Aorta (tissue), 5 donors: ENCODE results near the gene ZNF500. TPM values are rescaled to one million over a fixed set of nuclear protein-coding genes. Genes with fewer than 3 reads are reported as not detected.

Experiments used
- ATAC-seq: fragments of 200-7000 bp; cut with Tn5 transposase; one replicate; pipeline ENCODE4 v1.9.1; 2022; ENCODE audit warnings: moderate library complexity; ENCODE audit not compliant: low FRiP score
- DNase-seq, 2 donors: peaks; one replicate each; pipeline ENCODE4 v3.0.0-alpha.2; 2020
- H3K27ac ChIP-seq, 2 donors: one replicate each; pipeline ENCODE4 v1.5.1; 2013; ENCODE audit warnings: low read length in 2 of 2, mild to moderate bottlenecking in 2 of 2, moderate library complexity in 2 of 2, control low read depth in 1 of 2, inconsistent platforms in 1 of 2, low read depth in 1 of 2
- H3K27me3 ChIP-seq, 2 donors: one replicate each; pipeline ENCODE4 v1.6.1; 2013; ENCODE audit warnings: control low read depth in 1 of 2, low read length in 1 of 2, mild to moderate bottlenecking in 1 of 2, moderate library complexity in 1 of 2; ENCODE audit not compliant: insufficient read depth in 2 of 2, control insufficient read depth in 1 of 2
- H3K36me3 ChIP-seq, 2 donors: one replicate each; pipeline ENCODE4 v1.6.1; 2013; ENCODE audit warnings: control low read depth in 1 of 2, low read length in 1 of 2, mild to moderate bottlenecking in 1 of 2; ENCODE audit not compliant: insufficient read depth in 2 of 2, control insufficient read depth in 1 of 2
- H3K4me1 ChIP-seq, 2 donors: one replicate each; pipeline ENCODE4 v1.6.1; 2013; ENCODE audit warnings: low read length in 2 of 2, control low read depth in 1 of 2, mild to moderate bottlenecking in 1 of 2, moderate library complexity in 1 of 2; ENCODE audit not compliant: insufficient read depth in 2 of 2, control insufficient read depth in 1 of 2
- H3K4me3 ChIP-seq, 2 donors: one replicate each; pipeline ENCODE4 v1.5.1; 2013; ENCODE audit warnings: low read length in 2 of 2, control low read depth in 1 of 2, mild to moderate bottlenecking in 1 of 2
- H3K9me3 ChIP-seq: one replicate; pipeline ENCODE4 v1.6.1; 2013; ENCODE audit warnings: mild to moderate bottlenecking, low read length; ENCODE audit not compliant: control insufficient read depth
- WGBS, 2 donors: extraction: QIAGEN DNeasy Blood & Tissue Kit; methylation state at CpG; one replicate each; pipeline ENCODE4 v1.1.7; 2013; 5-methylcytosine and 5-hydroxymethylcytosine counted together
- intact Hi-C, 2 donors: fragments of 100-400 bp; cut with DNase I; formaldehyde crosslinking; loops; one replicate each; pipeline versions ENCODE4 v1.14.2 to v1.15.0; 2022
- long read RNA-seq, 2 donors: library from polyadenylated mRNA; unstranded; transcript quantifications; one replicate each; pipeline ENCODE4 v2.0.0, GENCODE V29; 2020 to 2021
- polyA plus RNA-seq, 2 donors: library from polyadenylated mRNA; stranded (reverse); fragments of 200-250 nt; gene quantifications; one replicate each; pipeline ENCODE4 v1.2.3, GENCODE V29; 2013
- total RNA-seq, 2 donors: library from RNA; stranded (reverse); fragmentation: NEBNext Ultra II Directional; extraction: Animal tissue kit (Norgen Biotek cat#: 25700); gene quantifications; one replicate each; pipeline ENCODE4 v1.2.1, GENCODE V29; 2021
- donor health status: healthy with polysubstance abuse.
- donor health status: Bipolar disorder and iron deficiency.
- donor health status: DM: no; HTN: no; CAD: no.
- donor health status: DM: no; HTN: no; CAD: no.
- donor health status: DM: yes; HTN: yes; CAD: no.

Gene ZNF500
- 10 to 100 TPM; 13.0 to 17.0 TPM for total RNA-seq
- 10 to 100 TPM in 1 of 2 donors, 1 to 10 TPM in 1; 1.9 to 13.0 TPM for polyA plus RNA-seq
- long read RNA-seq, donor 1, full-length matches to known transcripts, result 6 of 9 reads
- long read RNA-seq, donor 1, partial matches to known transcripts, result 2 of 9 reads
- long read RNA-seq, donor 1, other reads (novel, unspliced or antisense), result 1 of 9 reads
- long read RNA-seq, donor 2, full-length matches to known transcripts, result 8 of 10 reads
- long read RNA-seq, donor 2, partial matches to known transcripts, result 1 of 10 reads
- long read RNA-seq, donor 2, other reads (novel, unspliced or antisense), result 1 of 10 reads

GRCh38 chr16:4766875-4767628, at the start of gene ZNF500:
Gene ZNF500 (minus strand): TSS chr16:4767162. CDS start chr16:4765978, 1,184 bp downstream.
- Histone ChIP-seq H3K27ac (peak within 1 kb of the TSS in 1 of 2 donors; percentile 73), H3K36me3 (no peaks in the 10 kb centered on the region), H3K4me1 (no peaks in the 10 kb centered on the region), H3K9me3 (no peaks in the 10 kb centered on the region), H3K27me3 (no peaks in the 10 kb centered on the region), H3K4me3 (peak within 1 kb of the TSS; percentile 77 to 94)
- 3 to 4% methylated on average over 72 of the region's 72 CpGs for WGBS, 2 donors
- DNase-seq, result peak; percentile 99 to 100
- intact Hi-C loops, result loop anchor here in 1 of 2 donors (1.0 kb wide), 1 partner anchor 74 kb away; the partner anchor contains the start of gene NUDT16L1
- peak; percentile 95 for ATAC-seq

- peaks cover 0 to 4% of the 10 kb centered on the region in 2 donors for H3K36me3 ChIP-seq
- DNase-seq, result no peak
- no peak overlapping the region for H3K27ac ChIP-seq
- 80% methylated on average over 16 of the region's 16 CpGs for WGBS, 2 donors
- H3K4me1 ChIP-seq, result no peaks in the 10 kb centered on the region
- no peaks in the 10 kb centered on the region for H3K9me3 ChIP-seq
- H3K27me3 ChIP-seq, result no peaks in the 10 kb centered on the region
- intact Hi-C loops, result no loop called here
- H3K4me3 ChIP-seq, result no peak overlapping the region
- ATAC-seq, result no peak
Observed at GRCh38 chr16:4814542-4815173, 47.7 kb upstream of the ZNF500 start.

DNA sequence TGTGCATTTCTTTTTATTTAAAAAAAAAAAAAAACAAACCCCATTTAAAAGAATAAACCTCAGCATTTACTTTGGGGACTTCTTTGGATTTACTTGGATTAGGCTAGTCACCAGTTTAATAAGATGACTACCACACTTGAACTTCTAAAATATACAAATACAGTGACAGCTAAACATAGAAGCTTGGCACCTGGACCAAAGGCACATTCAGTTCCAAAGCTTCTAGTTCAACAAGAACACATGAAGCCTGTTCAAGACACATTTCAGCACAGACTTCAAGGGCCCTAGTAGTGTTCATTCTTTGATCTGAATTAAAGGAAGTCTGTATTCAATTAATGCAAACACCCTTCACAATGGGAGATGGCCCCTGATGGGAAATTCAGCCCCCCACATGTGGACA, 47.1 kb upstream of the ZNF500 start:
- intact Hi-C loops, result no loop called here
- H3K4me1 ChIP-seq, result no peaks in the 10 kb centered on the region
- no peak for DNase-seq
- H3K27ac ChIP-seq, result no peak overlapping the region
- no peak for ATAC-seq
- H3K9me3 ChIP-seq, result no peaks in the 10 kb centered on the region
- no peak overlapping the region for H3K4me3 ChIP-seq
- peaks cover 0 to 4% of the 10 kb centered on the region in 2 donors for H3K36me3 ChIP-seq
- no peaks in the 10 kb centered on the region for H3K27me3 ChIP-seq

DNA sequence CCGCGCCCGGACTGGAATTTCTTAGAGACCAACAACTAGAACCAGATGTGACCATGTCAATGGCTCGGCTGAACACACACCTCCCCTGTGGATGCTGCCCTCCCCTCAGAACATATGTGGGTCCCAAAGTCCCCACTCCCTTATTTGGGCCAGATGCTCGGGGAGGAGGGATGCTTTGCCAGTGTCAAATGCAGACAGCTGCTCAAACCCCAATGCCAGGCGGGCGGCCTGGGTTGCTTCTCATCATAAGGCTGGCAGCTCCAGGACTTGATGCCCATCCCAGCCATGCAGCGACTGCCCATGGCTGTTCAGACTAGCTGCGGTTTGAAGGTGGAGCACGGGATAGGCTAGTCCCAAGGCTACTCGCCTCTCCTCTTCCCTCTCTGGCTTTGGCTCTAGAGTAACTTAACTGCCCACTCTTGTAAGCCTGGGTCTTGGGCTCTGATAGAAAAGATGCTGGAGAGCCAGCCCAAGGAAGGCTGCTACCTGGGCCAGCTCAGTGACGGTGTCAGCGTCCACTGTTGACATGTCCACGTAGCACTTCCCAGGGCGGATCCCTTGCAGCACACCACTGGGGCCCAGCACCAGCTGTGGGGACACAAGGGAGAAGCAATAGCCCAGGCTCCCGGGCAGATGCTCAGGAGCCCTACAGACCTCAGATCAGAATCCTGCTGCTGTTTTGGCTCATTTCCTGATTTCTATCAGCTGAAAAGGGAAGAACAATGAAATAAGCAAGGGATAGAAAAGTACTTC, 46.5 kb upstream of the ZNF500 start:
- DNase-seq, result no peak
- Histone ChIP-seq H3K9me3 (no peaks in the 10 kb centered on the region), H3K27me3 (no peaks in the 10 kb centered on the region), H3K36me3 (peaks cover 0 to 4% of the 10 kb centered on the region in 2 donors), H3K27ac (no peak overlapping the region), H3K4me1 (no peaks in the 10 kb centered on the region), H3K4me3 (no peak overlapping the region)
- intact Hi-C loops, result no loop called here
- ATAC-seq, result no peak
- WGBS, 2 donors, result 95 to 98% methylated on average over 16 of the region's 16 CpGs

GRCh38 chr16:4811773-4812172, 44.8 kb upstream of the ZNF500 start:
- Histone ChIP-seq H3K9me3 (no peaks in the 10 kb centered on the region), H3K27me3 (no peaks in the 10 kb centered on the region), H3K4me3 (no peak overlapping the region), H3K36me3 (no peaks in the 10 kb centered on the region), H3K4me1 (no peaks in the 10 kb centered on the region), H3K27ac (no peak overlapping the region)
- DNase-seq (no peak), ATAC-seq (no peak)
- intact Hi-C loops, result no loop called here
- WGBS, 2 donors, result 86 to 88% methylated on average over 9 of the region's 9 CpGs

DNA sequence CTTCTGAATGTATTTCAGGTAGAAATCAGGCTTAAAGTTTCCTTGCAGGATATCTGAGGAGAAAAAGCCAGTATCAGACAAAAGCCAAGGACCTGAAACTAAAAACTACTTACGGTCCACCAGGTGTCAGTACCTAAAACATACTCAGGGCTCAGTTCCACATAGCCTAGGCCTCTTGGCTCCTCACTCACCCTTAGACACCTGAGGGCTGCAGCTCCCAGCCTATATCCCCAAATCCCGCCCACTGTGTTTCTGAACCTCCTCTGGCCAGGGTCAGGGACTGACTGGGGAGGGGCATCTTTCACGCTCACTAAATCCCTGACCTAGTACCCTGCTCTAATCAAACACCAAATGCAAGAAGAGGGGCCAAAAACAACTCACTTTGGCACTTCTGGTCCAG, 44.3 kb upstream of the ZNF500 start:
- no peaks in the 10 kb centered on the region for H3K27me3 ChIP-seq
- H3K27ac ChIP-seq, result no peak overlapping the region
- ATAC-seq (no peak), DNase-seq (no peak)
- H3K4me1 ChIP-seq, result no peaks in the 10 kb centered on the region
- H3K36me3 ChIP-seq, result no peaks in the 10 kb centered on the region
- intact Hi-C loops, result no loop called here
- WGBS, 2 donors, result 95 to 98% methylated on average over 3 of the region's 3 CpGs
- no peak overlapping the region for H3K4me3 ChIP-seq
- H3K9me3 ChIP-seq, result no peaks in the 10 kb centered on the region

GRCh38 chr16:4806280-4806679, 39.3 kb upstream of the ZNF500 start:
- intact Hi-C loops, result no loop called here
- no peak for ATAC-seq
- Histone ChIP-seq H3K27me3 (no peaks in the 10 kb centered on the region), H3K4me1 (no peaks in the 10 kb centered on the region), H3K9me3 (no peaks in the 10 kb centered on the region), H3K27ac (no peak overlapping the region), H3K4me3 (no peak overlapping the region), H3K36me3 (peaks cover 0 to 2% of the 10 kb centered on the region in 2 donors)
- no peak for DNase-seq
- 95 to 96% methylated on average over 5 to 6 of the region's 6 CpGs for WGBS, 2 donors

DNA sequence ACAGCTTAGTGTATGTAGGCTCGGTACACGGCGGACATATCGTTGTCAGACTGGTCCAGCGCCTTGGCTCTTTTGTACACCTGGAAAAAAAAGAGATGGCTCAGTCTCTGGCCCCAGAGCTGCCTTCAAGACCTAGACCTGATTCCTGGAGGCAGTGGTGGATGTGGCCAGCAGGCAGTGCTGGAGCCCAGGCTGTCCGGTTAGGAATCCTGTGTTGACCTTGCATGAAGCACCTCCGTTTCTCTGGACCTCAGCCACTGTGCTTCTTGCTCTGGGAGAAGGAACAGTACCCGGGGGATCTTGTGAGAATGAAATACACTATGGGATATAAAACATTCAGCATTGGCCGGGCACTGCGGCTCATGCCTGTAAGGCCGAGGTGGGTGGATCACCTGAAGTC, 38.3 kb upstream of the ZNF500 start:
- DNase-seq (no peak), ATAC-seq (no peak)
- H3K27ac ChIP-seq, result no peak overlapping the region

More for the DNA sequence above, 38.3 kb upstream of the ZNF500 start:
- Histone ChIP-seq H3K36me3 (peaks cover 0 to 2% of the 10 kb centered on the region in 2 donors), H3K27me3 (no peaks in the 10 kb centered on the region), H3K4me1 (no peaks in the 10 kb centered on the region), H3K4me3 (no peak overlapping the region), H3K9me3 (no peaks in the 10 kb centered on the region)
- WGBS, 2 donors, result 76 to 78% methylated on average over 11 of the region's 11 CpGs
- intact Hi-C loops, result no loop called here
